Natural killer cell (primary cell): Measurements from ENCODE around the gene HOMER3. TPM values are rescaled to one million over a fixed set of nuclear protein-coding genes. Genes with fewer than 3 reads are reported as not detected.

Experiments
- ATAC-seq, 3 donors: fragments of 150-1000 bp in 2 of 3; fragments of 200-7000 bp in 1 of 3; cut with Tn5 transposase; 1 replicate in 1 of 3; 2 replicates in 2 of 3; pipeline ENCODE4 v1.10.0; 2021; ENCODE audit warnings: mild to moderate bottlenecking in 2 of 3, moderate library complexity in 2 of 3
- DNase-seq, 2 donors: peaks; one replicate each; pipeline versions ENCODE4 v3.0.0 to v3.0.0-alpha.2; 2013 to 2021; ENCODE audit warnings: mixed read lengths in 1 of 2
- H3K27ac ChIP-seq: one replicate; pipeline ENCODE4 v1.5.1; 2013; ENCODE audit warnings: mild to moderate bottlenecking, low read length
- H3K27me3 ChIP-seq: one replicate; pipeline ENCODE4 v1.6.1; 2013; ENCODE audit warnings: low read length; ENCODE audit not compliant: control insufficient read depth, insufficient read depth
- H3K36me3 ChIP-seq: one replicate; pipeline ENCODE4 v1.6.1; 2013; ENCODE audit warnings: low read length; ENCODE audit not compliant: control insufficient read depth, insufficient read depth
- H3K4me1 ChIP-seq: one replicate; pipeline ENCODE4 v1.6.1; 2013; ENCODE audit warnings: low read length; ENCODE audit not compliant: control insufficient read depth, insufficient read depth
- H3K4me3 ChIP-seq: one replicate; pipeline ENCODE4 v1.5.1; 2013; ENCODE audit warnings: low read length
- H3K9me3 ChIP-seq: one replicate; pipeline ENCODE4 v1.6.1; 2013; ENCODE audit warnings: low read length; ENCODE audit not compliant: control insufficient read depth, insufficient read depth
- H3K27ac Mint-ChIP-seq, 2 donors: one replicate each; pipeline ENCODE4 v1.8.0; 2022; ENCODE audit warnings: mild to moderate bottlenecking in 2 of 2, mixed read lengths in 2 of 2, moderate library complexity in 1 of 2
- H3K27me3 Mint-ChIP-seq, 2 donors: one replicate each; pipeline ENCODE4 v1.8.0; 2022; ENCODE audit warnings: low read depth in 2 of 2, mixed read lengths in 2 of 2
- H3K36me3 Mint-ChIP-seq: one replicate; pipeline ENCODE4 v1.8.0; 2022; ENCODE audit warnings: mixed read lengths
- H3K4me1 Mint-ChIP-seq, 2 donors: one replicate each; pipeline ENCODE4 v1.8.0; 2022; ENCODE audit warnings: mixed read lengths in 2 of 2
- H3K4me3 Mint-ChIP-seq: one replicate; pipeline ENCODE4 v1.8.0; 2022; ENCODE audit warnings: mild to moderate bottlenecking, moderate library complexity, mixed read lengths
- H3K9me3 Mint-ChIP-seq, 2 donors: one replicate each; pipeline ENCODE4 v1.8.0; 2022; ENCODE audit warnings: mixed read lengths in 2 of 2
- WGBS: methylation state at CpG from one replicate; pipeline ENCODE4 v1.1.7; 2013; ENCODE audit warnings: missing lambda C conversion rate; ENCODE audit not compliant: insufficient coverage; 5-methylcytosine and 5-hydroxymethylcytosine counted together
- intact Hi-C: fragments of 100-400 bp; cut with micrococcal nuclease; formaldehyde crosslinking; loops from one replicate; pipeline ENCODE4 v1.14.2; 2022
- total RNA-seq, 4 donors: library from RNA; stranded (reverse); fragments of 120-200 nt in 1 of 4; gene quantifications; one replicate each; pipeline versions ENCODE4 v1.2.3 to v1.2.4, GENCODE V29; 2013 to 2022
- TF ChIP-seq, protein P1 (sequence below): fragments of 200-600 bp; IDR thresholded peaks from one replicate; pipeline ENCODE4 v1.8.0; 2022; ENCODE audit warnings: antibody characterized with exemption

HOMER3 gene
- total RNA-seq, 3 donors from 2014 or later (not counting 1 experiment from before 2014, with no cell fraction given), result 0.19 to 4.8 TPM; not detected in 1

DNA sequence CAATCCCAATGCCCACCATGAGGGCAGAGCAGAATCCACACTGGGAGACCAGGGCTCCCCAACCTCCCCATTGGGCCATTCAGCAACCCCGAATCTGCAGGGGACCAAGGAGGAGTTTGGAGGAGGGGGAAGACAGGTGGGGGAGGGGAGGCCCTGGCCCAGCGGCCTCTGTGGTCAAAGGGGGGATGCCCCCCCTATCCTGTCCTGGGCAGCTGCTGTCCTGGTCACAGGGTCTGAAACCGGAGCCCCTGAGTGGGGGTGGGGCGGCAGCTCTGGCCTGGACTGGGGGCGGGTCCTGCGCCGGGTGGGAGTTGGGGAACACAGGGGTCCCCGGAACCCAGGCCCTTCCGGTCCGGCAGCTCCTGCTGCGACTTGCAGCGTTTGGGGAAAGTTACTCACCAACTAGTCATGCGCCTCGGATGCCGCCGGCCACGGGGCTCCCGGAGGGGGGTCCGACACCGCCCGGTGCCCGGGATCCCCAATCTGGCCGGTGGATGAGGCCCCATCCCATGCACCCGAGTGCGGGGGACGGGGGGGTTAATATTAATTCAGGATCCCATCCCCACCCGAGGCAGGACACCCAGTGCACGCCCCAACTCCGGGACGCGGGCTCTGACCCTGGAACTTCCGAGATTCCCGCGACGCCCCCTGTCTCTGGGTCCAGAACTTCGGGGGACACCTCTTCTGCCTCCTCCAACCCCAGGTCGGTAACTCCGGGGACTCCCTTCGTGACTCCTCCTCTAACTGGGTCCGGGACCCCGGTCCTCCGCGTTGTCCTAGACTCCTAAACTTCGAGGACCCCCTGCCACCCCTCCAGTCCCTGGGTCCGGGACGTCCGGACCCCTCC, 872 bp downstream of the HOMER3 start:
- H3K27ac Mint-ChIP-seq, result peak overlapping the region in 1 of 2 donors; percentile 59

DNA sequence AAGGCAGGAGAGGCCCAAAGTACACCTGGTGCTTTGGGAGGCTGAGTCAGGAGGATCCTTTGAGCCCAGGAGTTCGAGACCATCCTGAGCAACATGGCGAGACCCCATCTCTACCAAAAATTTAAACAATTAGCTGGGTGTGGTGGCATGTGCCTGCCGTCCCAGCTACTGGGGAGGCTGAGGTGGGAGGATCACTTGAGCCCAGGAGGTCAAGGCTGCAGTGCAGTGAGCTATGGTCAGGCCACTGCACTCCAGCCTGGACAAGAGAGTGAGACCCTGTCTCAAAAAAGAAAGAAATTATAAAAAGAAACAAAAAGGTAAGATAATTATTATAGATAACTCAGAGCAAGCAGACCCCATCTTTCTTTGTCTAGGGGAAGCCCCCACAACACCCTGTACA, 1.9 kb downstream of the HOMER3 start:
- WGBS, result 75% methylated on average over 1 of the region's 3 CpGs
- no peak for ATAC-seq
- H3K27ac ChIP-seq, result no peak overlapping the region

More for the DNA sequence above, 872 bp downstream of the HOMER3 start:
- Mint-ChIP-seq H3K4me1 (peaks cover 0 to 19% of the 10 kb centered on the region in 2 donors), H3K27me3 (peaks cover 28 to 32% of the 10 kb centered on the region in 2 donors), H3K36me3 (no peaks in the 10 kb centered on the region), H3K4me3 (peak overlapping the region; percentile 70), H3K9me3 (no peaks in the 10 kb centered on the region)
- intact Hi-C loops, result no loop called here
- DNase-seq (no peak), ATAC-seq (no peak)
- Histone ChIP-seq H3K4me3 (peak overlapping the region; percentile 20), H3K27ac (no peak overlapping the region), H3K9me3 (no peaks in the 10 kb centered on the region), H3K36me3 (no peaks in the 10 kb centered on the region), H3K4me1 (peaks cover 19% of the 10 kb centered on the region), H3K27me3 (peaks cover 16% of the 10 kb centered on the region)
- 2% methylated on average over 46 of the region's 47 CpGs for WGBS
- TF ChIP-seq, protein P1, sequence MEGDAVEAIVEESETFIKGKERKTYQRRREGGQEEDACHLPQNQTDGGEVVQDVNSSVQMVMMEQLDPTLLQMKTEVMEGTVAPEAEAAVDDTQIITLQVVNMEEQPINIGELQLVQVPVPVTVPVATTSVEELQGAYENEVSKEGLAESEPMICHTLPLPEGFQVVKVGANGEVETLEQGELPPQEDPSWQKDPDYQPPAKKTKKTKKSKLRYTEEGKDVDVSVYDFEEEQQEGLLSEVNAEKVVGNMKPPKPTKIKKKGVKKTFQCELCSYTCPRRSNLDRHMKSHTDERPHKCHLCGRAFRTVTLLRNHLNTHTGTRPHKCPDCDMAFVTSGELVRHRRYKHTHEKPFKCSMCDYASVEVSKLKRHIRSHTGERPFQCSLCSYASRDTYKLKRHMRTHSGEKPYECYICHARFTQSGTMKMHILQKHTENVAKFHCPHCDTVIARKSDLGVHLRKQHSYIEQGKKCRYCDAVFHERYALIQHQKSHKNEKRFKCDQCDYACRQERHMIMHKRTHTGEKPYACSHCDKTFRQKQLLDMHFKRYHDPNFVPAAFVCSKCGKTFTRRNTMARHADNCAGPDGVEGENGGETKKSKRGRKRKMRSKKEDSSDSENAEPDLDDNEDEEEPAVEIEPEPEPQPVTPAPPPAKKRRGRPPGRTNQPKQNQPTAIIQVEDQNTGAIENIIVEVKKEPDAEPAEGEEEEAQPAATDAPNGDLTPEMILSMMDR, result no peak

DNA sequence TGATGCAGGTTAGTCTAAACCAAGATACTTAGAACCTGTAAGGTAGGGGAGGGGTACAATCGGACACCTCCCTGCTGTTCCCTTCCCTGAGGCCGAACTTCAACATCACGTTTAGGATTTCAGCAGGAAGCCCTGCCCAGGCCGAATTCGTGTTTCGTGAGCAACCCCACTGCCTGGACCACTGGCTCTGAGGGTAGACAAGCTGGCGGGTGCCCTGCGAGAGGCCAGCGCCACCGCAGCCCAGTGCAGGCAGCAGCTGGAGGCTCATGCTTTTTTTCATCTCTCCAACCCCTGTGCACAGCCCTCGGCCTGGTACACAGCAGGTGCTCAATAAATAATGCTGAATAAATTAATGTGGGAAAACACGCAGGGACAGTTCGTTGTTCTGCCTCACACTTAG, 7.7 kb downstream of the HOMER3 start:
- Histone ChIP-seq H3K36me3 (peaks cover 1% of the 10 kb centered on the region), H3K27ac (no peak overlapping the region), H3K4me1 (peaks cover 10% of the 10 kb centered on the region), H3K9me3 (no peaks in the 10 kb centered on the region), H3K27me3 (peaks cover 3% of the 10 kb centered on the region), H3K4me3 (no peak overlapping the region)
- Mint-ChIP-seq H3K4me1 (peaks cover 0 to 5% of the 10 kb centered on the region in 2 donors), H3K4me3 (no peak overlapping the region), H3K27me3 (peaks cover 7 to 12% of the 10 kb centered on the region in 2 donors), H3K36me3 (no peaks in the 10 kb centered on the region), H3K9me3 (no peaks in the 10 kb centered on the region), H3K27ac (no peak overlapping the region)
- no peak for ATAC-seq
- TF ChIP-seq, protein P1, result no peak
- 77% methylated on average over 13 of the region's 13 CpGs for WGBS
- intact Hi-C loops, result no loop called here
- DNase-seq, result no peak

More for the DNA sequence above, 1.9 kb downstream of the HOMER3 start:
- Histone ChIP-seq H3K27me3 (peaks cover 16% of the 10 kb centered on the region), H3K36me3 (no peaks in the 10 kb centered on the region), H3K4me1 (peaks cover 19% of the 10 kb centered on the region), H3K9me3 (no peaks in the 10 kb centered on the region), H3K4me3 (no peak overlapping the region)
- Mint-ChIP-seq H3K27ac (no peak overlapping the region), H3K4me1 (peaks cover 0 to 19% of the 10 kb centered on the region in 2 donors), H3K9me3 (no peaks in the 10 kb centered on the region), H3K36me3 (no peaks in the 10 kb centered on the region), H3K4me3 (peak overlapping the region; percentile 65), H3K27me3 (peaks cover 31 to 35% of the 10 kb centered on the region in 2 donors)
- DNase-seq, result no peak
- intact Hi-C loops, result no loop called here
- TF ChIP-seq, protein P1, result no peak
